Measurements from ENCODE around the gene MIEN1. TPM values are rescaled to one million over a fixed set of nuclear protein-coding genes. Genes with fewer than 3 reads are reported as not detected.

Gene MIEN1
- total and polyA plus RNA-seq, 2 of the 13 experiments (the other 11 are each of a cell fraction or from before 2014, with no cell fraction given) = 40.6 to 56.6 TPM

GRCh38 chr17:39737760-39738567 is 7.6 kb upstream of the MIEN1 start, which contains the start of gene GRB7 (continued):
- TF ChIP-seq ZNF761 (CRISPR knock-in tag; conservative IDR thresholded peaks at IDR 0.05) = 0 out of 2 replicates have a peak, but pooled peaks have one; percentile 75
- TF ChIP-seq ZNF12 (CRISPR knock-in tag; IDR thresholded peaks at IDR 0.05) = no peak
- TF ChIP-seq CAMTA2 (CRISPR knock-in tag; IDR thresholded peaks at IDR 0.05; ENCODE audit: borderline replicate concordance) = no peak; the same call in 1 of the 2 replicates
- peak; percentile 86 for TF ChIP-seq ZFP91 (CRISPR knock-in tag; IDR thresholded peaks at IDR 0.05; ENCODE audit: borderline replicate concordance)
- 0 out of 2 replicates have a peak, but pooled peaks have one; percentile 13 for TF ChIP-seq RFX3 (CRISPR knock-in tag; IDR thresholded peaks at IDR 0.05)
- TF ChIP-seq ZNF543 (CRISPR knock-in tag; IDR thresholded peaks at IDR 0.05) = peak; percentile 62; the same call in 1 of the 2 replicates
- peak; percentile 93 for TF ChIP-seq PATZ1 (CRISPR knock-in tag; IDR thresholded peaks at IDR 0.05)
- TF ChIP-seq EEA1 (CRISPR knock-in tag; IDR thresholded peaks at IDR 0.05; ENCODE audit: borderline replicate concordance) = no peak; the same call in 1 of the 2 replicates
- no peak for TF ChIP-seq ZSCAN25 (CRISPR knock-in tag; IDR thresholded peaks at IDR 0.05)
- TF ChIP-seq FUBP1 (CRISPR knock-in tag; IDR thresholded peaks at IDR 0.05; ENCODE audit: borderline replicate concordance) = no peak
- TF ChIP-seq ATM (IDR thresholded peaks at IDR 0.05; ENCODE audit: borderline replicate concordance) = no peak
- TF ChIP-seq DDIT3 (CRISPR knock-in tag; IDR thresholded peaks at IDR 0.05) = no peak
- peak; percentile 44; the same call in 1 of the 2 replicates for TF ChIP-seq ZNF232 (CRISPR knock-in tag; IDR thresholded peaks at IDR 0.05; ENCODE audit: borderline replicate concordance)
- TF ChIP-seq SATB2 (CRISPR knock-in tag; IDR thresholded peaks at IDR 0.05) = peak; percentile 29; the same call in 1 of the 2 replicates
- peak; percentile 90 for TF ChIP-seq SMYD3 (CRISPR knock-in tag; IDR thresholded peaks at IDR 0.05)
- no peak for TF ChIP-seq ZNF558 (CRISPR knock-in tag; IDR thresholded peaks at IDR 0.05; ENCODE audit: borderline replicate concordance)
- TF ChIP-seq EHMT2 (IDR thresholded peaks at IDR 0.05; ENCODE audit: borderline replicate concordance, low read depth, low read length) = no peak
- no peak for TF ChIP-seq HMGA1 (CRISPR knock-in tag; conservative IDR thresholded peaks at IDR 0.05)
- TF ChIP-seq POLR2G (IDR thresholded peaks at IDR 0.05; ENCODE audit: low read depth, low read length) = peak; percentile 77
- TF ChIP-seq PAX8 (CRISPR knock-in tag; IDR thresholded peaks at IDR 0.05; ENCODE audit: borderline replicate concordance) = no peak; the same call in 1 of the 2 replicates
- peak; percentile 57; the same call in 1 of the 2 replicates for TF ChIP-seq ZBTB43 (CRISPR knock-in tag; conservative IDR thresholded peaks at IDR 0.05)
- no peak; the same call in 1 of the 2 replicates for TF ChIP-seq PPARG (CRISPR knock-in tag; conservative IDR thresholded peaks at IDR 0.05)

Measured in HepG2 (cell line).